Epidermal melanocyte (primary cell): Measurements from ENCODE around the gene ZNF296.

Experiments used
- DNase-seq: peaks from one replicate; pipeline ENCODE4 v3.0.0; 2011; ENCODE audit warnings: low spot score; ENCODE audit not compliant: insufficient read length

ZNF296 gene

GRCh38 chr19:45103508-45104319, 27.4 kb upstream of the ZNF296 start:
- DNase-seq, result no peak

GRCh38 chr19:45103156-45103507, 26.9 kb upstream of the ZNF296 start:
- peak; percentile 71 for DNase-seq

GRCh38 chr19:45102481-45102880, 26.2 kb upstream of the ZNF296 start:
- DNase-seq, result no peak

- DNase-seq, result no peak
Measured at GRCh38 chr19:45101806-45102205, 25.5 kb upstream of the ZNF296 start.

GRCh38 chr19:45100846-45101252, 24.6 kb upstream of the ZNF296 start:
- no peak for DNase-seq

- DNase-seq, result no peak
Measured at GRCh38 chr19:45100201-45100600, 23.9 kb upstream of the ZNF296 start.

GRCh38 chr19:45099467-45100191, 23.4 kb upstream of the ZNF296 start:
- DNase-seq, result no peak

GRCh38 chr19:45098521-45099466, 22.5 kb upstream of the ZNF296 start:
- no peak for DNase-seq

GRCh38 chr19:45097776-45098520, 21.7 kb upstream of the ZNF296 start:
- DNase-seq, result peak; percentile 95

- no peak for DNase-seq
Measured at GRCh38 chr19:45097450-45097775, 21.1 kb upstream of the ZNF296 start.

- no peak for DNase-seq
Measured at GRCh38 chr19:45096700-45097099, 20.4 kb upstream of the ZNF296 start.

GRCh38 chr19:45095496-45096413, 19.5 kb upstream of the ZNF296 start:
- DNase-seq, result no peak

- no peak for DNase-seq
Measured at GRCh38 chr19:45094707-45095106, 18.4 kb upstream of the ZNF296 start.

GRCh38 chr19:45094137-45094536, 17.9 kb upstream of the ZNF296 start:
- DNase-seq, result no peak

- DNase-seq, result peak; percentile 90
Measured at GRCh38 chr19:45092747-45093678, 16.7 kb upstream of the ZNF296 start, which contains the start of gene PPP1R37. Gene PPP1R37, plus strand, starts transcription at chr19:45093179. Its CDS starts 147 bp downstream, at chr19:45093326.

GRCh38 chr19:45091031-45091923, 15.0 kb upstream of the ZNF296 start:
- peak; percentile 98 for DNase-seq

GRCh38 chr19:45090606-45091005, 14.3 kb upstream of the ZNF296 start:
- no peak for DNase-seq

GRCh38 chr19:45090034-45090433, 13.8 kb upstream of the ZNF296 start:
- no peak for DNase-seq
